SJSA1 (cell line): ENCODE measurements around the gene PRELID1. TPM values are rescaled to one million over a fixed set of nuclear protein-coding genes. Genes with fewer than 3 reads are reported as not detected.

Source experiments
- DNase-seq, 2 experiments: peaks; one replicate each; pipeline ENCODE4 v3.0.0-alpha.2; 2015 to 2020; ENCODE audit warnings: low spot score in 2 of 2, low read depth in 1 of 2
- H3K27ac ChIP-seq: fragments of 250-450 bp; sonication (Bioruptor Pico); 2 replicates; pipeline ENCODE4 v1.5.1; 2020; ENCODE audit warnings: mild to moderate bottlenecking, moderate library complexity
- H3K27me3 ChIP-seq: fragments of 250-450 bp; sonication (Bioruptor Pico); replicated peaks from 2 replicates; pipeline ENCODE4 v1.5.1; 2020; ENCODE audit warnings: mild to moderate bottlenecking, moderate library complexity
- H3K36me3 ChIP-seq: fragments of 250-450 bp; sonication (Bioruptor Pico); 2 replicates; pipeline ENCODE4 v1.5.1; 2020; ENCODE audit warnings: mild to moderate bottlenecking
- H3K4me1 ChIP-seq: fragments of 250-450 bp; sonication (Bioruptor Pico); replicated peaks from 2 replicates; pipeline ENCODE4 v1.6.1; 2021; ENCODE audit warnings: mild to moderate bottlenecking
- H3K4me3 ChIP-seq: fragments of 250-450 bp; sonication (Bioruptor Pico); 2 replicates; pipeline ENCODE4 v1.5.1; 2020; ENCODE audit warnings: mild to moderate bottlenecking
- H3K9me3 ChIP-seq: fragments of 250-450 bp; sonication (Bioruptor Pico); replicated peaks from 2 replicates; pipeline ENCODE4 v1.5.1; 2020; ENCODE audit warnings: mild to moderate bottlenecking
- total RNA-seq: library from RNA; depleted of rRNA; stranded (reverse); fragments of >200 nt; shearing (Covaris generic); gene quantifications from 2 replicates; pipeline ENCODE4 v1.2.3, GENCODE V29; 2014

The PRELID1 gene
- total RNA-seq, 1 experiment from 2014 or later, result 456 TPM

GRCh38 chr5:177330991-177331842 is 27.6 kb downstream of the PRELID1 start:
- Histone ChIP-seq H3K27me3 (no peaks in the 10 kb centered on the region), H3K4me1 (peaks cover 6% of the 10 kb centered on the region), H3K27ac (no peak overlapping the region), H3K4me3 (no peak overlapping the region), H3K36me3 (peaks cover 71% of the 10 kb centered on the region), H3K9me3 (no peaks in the 10 kb centered on the region)
- DNase-seq, result no peak

- Histone ChIP-seq H3K27ac (no peak overlapping the region), H3K4me1 (peaks cover 4% of the 10 kb centered on the region; the same call in 1 of the 2 replicates), H3K27me3 (no peaks in the 10 kb centered on the region), H3K9me3 (no peaks in the 10 kb centered on the region), H3K4me3 (no peak overlapping the region), H3K36me3 (peaks cover 80% of the 10 kb centered on the region)
- no peak for DNase-seq
Observed at GRCh38 chr5:177332031-177332895, 28.7 kb downstream of the PRELID1 start.

GRCh38 chr5:177332896-177333260 is 29.3 kb downstream of the PRELID1 start:
- no peaks in the 10 kb centered on the region for H3K9me3 ChIP-seq
- DNase-seq, result no peak
- H3K36me3 ChIP-seq, result peaks cover 86% of the 10 kb centered on the region
- H3K27me3 ChIP-seq, result no peaks in the 10 kb centered on the region
- H3K27ac ChIP-seq, result no peak overlapping the region
- peaks cover 4% of the 10 kb centered on the region; the same call in 1 of the 2 replicates for H3K4me1 ChIP-seq
- H3K4me3 ChIP-seq, result no peak overlapping the region

- peaks cover 93% of the 10 kb centered on the region for H3K36me3 ChIP-seq
Observed at GRCh38 chr5:177333420-177334154, 30.0 kb downstream of the PRELID1 start.

GRCh38 chr5:177334155-177334551 is 30.6 kb downstream of the PRELID1 start:
- H3K9me3 ChIP-seq, result no peaks in the 10 kb centered on the region
- H3K36me3 ChIP-seq, result peaks cover 95% of the 10 kb centered on the region
- H3K4me1 ChIP-seq, result no peaks in the 10 kb centered on the region
- no peak overlapping the region for H3K27ac ChIP-seq
- no peak overlapping the region for H3K4me3 ChIP-seq
- DNase-seq, result no peak
- no peaks in the 10 kb centered on the region for H3K27me3 ChIP-seq

More at GRCh38 chr5:177333420-177334154, 30.0 kb downstream of the PRELID1 start:
- Histone ChIP-seq H3K4me3 (no peak overlapping the region), H3K27me3 (no peaks in the 10 kb centered on the region), H3K9me3 (no peaks in the 10 kb centered on the region), H3K4me1 (no peaks in the 10 kb centered on the region), H3K27ac (no peak overlapping the region)
- DNase-seq, result no peak

GRCh38 chr5:177334781-177335700 is 31.4 kb downstream of the PRELID1 start:
- no peaks in the 10 kb centered on the region for H3K9me3 ChIP-seq
- H3K4me3 ChIP-seq, result no peak overlapping the region
- DNase-seq, result no peak
- no peaks in the 10 kb centered on the region for H3K27me3 ChIP-seq
- peaks cover 96% of the 10 kb centered on the region for H3K36me3 ChIP-seq
- no peak overlapping the region for H3K27ac ChIP-seq
- no peaks in the 10 kb centered on the region for H3K4me1 ChIP-seq

- Histone ChIP-seq H3K27me3 (no peaks in the 10 kb centered on the region), H3K27ac (no peak overlapping the region), H3K9me3 (no peaks in the 10 kb centered on the region), H3K4me1 (no peaks in the 10 kb centered on the region), H3K4me3 (no peak overlapping the region), H3K36me3 (peaks cover 96% of the 10 kb centered on the region)
- no peak for DNase-seq
Observed at GRCh38 chr5:177335701-177336065, 32.1 kb downstream of the PRELID1 start.

- peaks cover 92% of the 10 kb centered on the region for H3K36me3 ChIP-seq
- H3K4me1 ChIP-seq, result no peaks in the 10 kb centered on the region
- H3K4me3 ChIP-seq, result no peak overlapping the region
- peak in 1 of 2 experiments; percentile 63 for DNase-seq
- no peak overlapping the region for H3K27ac ChIP-seq
- no peaks in the 10 kb centered on the region for H3K27me3 ChIP-seq
- H3K9me3 ChIP-seq, result no peaks in the 10 kb centered on the region
Observed at GRCh38 chr5:177336112-177336511, 32.5 kb downstream of the PRELID1 start.

GRCh38 chr5:177336603-177337494 is 33.2 kb downstream of the PRELID1 start:
- H3K27me3 ChIP-seq, result no peaks in the 10 kb centered on the region
- H3K36me3 ChIP-seq, result peaks cover 93% of the 10 kb centered on the region
- no peak overlapping the region for H3K4me3 ChIP-seq
- H3K9me3 ChIP-seq, result no peaks in the 10 kb centered on the region
- no peaks in the 10 kb centered on the region for H3K4me1 ChIP-seq
- no peak for DNase-seq
- H3K27ac ChIP-seq, result no peak overlapping the region

- H3K27me3 ChIP-seq, result no peaks in the 10 kb centered on the region
- H3K36me3 ChIP-seq, result peaks cover 84% of the 10 kb centered on the region
- no peak overlapping the region for H3K4me3 ChIP-seq
- H3K27ac ChIP-seq, result no peak overlapping the region
- H3K4me1 ChIP-seq, result no peaks in the 10 kb centered on the region
- no peaks in the 10 kb centered on the region for H3K9me3 ChIP-seq
- no peak for DNase-seq
Observed at GRCh38 chr5:177338251-177339106, 34.9 kb downstream of the PRELID1 start.

GRCh38 chr5:177339107-177339638 is 35.6 kb downstream of the PRELID1 start:
- no peak overlapping the region for H3K4me3 ChIP-seq
- H3K9me3 ChIP-seq, result no peaks in the 10 kb centered on the region
- no peaks in the 10 kb centered on the region for H3K4me1 ChIP-seq
- DNase-seq, result no peak
- H3K27ac ChIP-seq, result no peak overlapping the region
- no peaks in the 10 kb centered on the region for H3K27me3 ChIP-seq
- H3K36me3 ChIP-seq, result peaks cover 81% of the 10 kb centered on the region
